Ovary (tissue), 3 donors: ENCODE data around the gene THAP11.

ENCODE experiments used
- CTCF ChIP-seq, 3 donors: fragments of 450-650 bp in 2 of 3; fragments of 200-600 bp in 1 of 3; IDR thresholded peaks; one replicate each; pipeline versions ENCODE4 v1.5.1 to v1.8.0; 2016 to 2022; ENCODE audit warnings: antibody characterized with exemption in 3 of 3, mild to moderate bottlenecking in 1 of 3
- POLR2A ChIP-seq: fragments of 450-650 bp; IDR thresholded peaks from one replicate; pipeline ENCODE4 v1.6.1; 2017; ENCODE audit warnings: antibody characterized with exemption, mild to moderate bottlenecking, moderate library complexity
- donor health status: DM: no; HTN: no; CAD: no.

GRCh38 chr16:67872131-67872630, 30.1 kb downstream of the THAP11 start:
- TF ChIP-seq CTCF (IDR thresholded peaks at IDR 0.05) (no peak), POLR2A (no peak)
